Testis (tissue), 2 donors: ENCODE results near the gene DUSP22.

Experiments used
- POLR2A ChIP-seq: fragments of 450-650 bp; IDR thresholded peaks from one replicate; pipeline ENCODE4 v1.6.1; 2017; ENCODE audit warnings: antibody characterized with exemption, mild to moderate bottlenecking, moderate library complexity
- TF ChIP-seq, protein P1 (sequence below), 3 experiments: fragments of 450-650 bp in 2 of 3; fragments of 200-600 bp in 1 of 3; sonication (generic) in 1 of 3; IDR thresholded peaks; one replicate each; pipeline ENCODE4 v1.5.1; 2016 to 2019; ENCODE audit warnings: antibody characterized with exemption in 3 of 3, mild to moderate bottlenecking in 2 of 3, moderate library complexity in 1 of 3

DNA sequence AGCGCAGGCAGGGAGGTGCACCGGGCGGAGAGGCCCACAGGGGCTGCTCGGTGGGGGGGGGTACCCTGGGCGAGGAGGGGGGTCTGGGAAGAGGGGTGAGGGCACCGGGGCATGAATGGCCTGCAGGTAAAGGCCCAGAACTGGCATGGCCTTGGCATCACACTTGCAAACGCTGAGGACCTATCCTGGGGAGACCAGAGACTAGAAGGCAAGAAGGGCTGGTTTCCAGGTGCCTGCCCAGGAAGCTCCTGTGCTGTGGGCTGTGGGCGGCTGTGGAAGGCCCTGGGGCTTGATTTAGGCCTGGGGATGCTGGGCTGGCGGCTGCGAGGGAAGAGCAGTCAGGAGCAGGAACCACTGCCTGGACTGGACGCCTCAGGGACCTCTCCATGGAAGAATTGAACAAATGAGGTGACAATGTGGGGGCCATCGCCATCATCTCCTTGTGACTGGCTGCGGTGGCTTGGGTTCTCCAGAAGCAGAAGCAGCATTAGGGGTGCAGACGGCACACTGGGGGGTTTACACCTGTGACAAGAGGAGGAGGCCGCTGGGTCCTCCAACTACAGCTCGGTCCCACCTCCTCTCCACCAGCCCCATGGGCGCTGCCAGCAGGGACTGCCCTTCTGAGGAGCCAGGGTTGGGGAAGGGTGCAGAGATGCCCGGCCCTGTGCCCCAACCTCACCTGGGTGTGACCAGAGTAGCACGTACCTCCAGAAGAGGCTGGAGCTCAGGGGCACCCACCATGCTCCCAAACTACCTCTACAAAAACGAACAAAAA lies 67.2 kb downstream of the DUSP22 start:
- TF ChIP-seq, protein P1, sequence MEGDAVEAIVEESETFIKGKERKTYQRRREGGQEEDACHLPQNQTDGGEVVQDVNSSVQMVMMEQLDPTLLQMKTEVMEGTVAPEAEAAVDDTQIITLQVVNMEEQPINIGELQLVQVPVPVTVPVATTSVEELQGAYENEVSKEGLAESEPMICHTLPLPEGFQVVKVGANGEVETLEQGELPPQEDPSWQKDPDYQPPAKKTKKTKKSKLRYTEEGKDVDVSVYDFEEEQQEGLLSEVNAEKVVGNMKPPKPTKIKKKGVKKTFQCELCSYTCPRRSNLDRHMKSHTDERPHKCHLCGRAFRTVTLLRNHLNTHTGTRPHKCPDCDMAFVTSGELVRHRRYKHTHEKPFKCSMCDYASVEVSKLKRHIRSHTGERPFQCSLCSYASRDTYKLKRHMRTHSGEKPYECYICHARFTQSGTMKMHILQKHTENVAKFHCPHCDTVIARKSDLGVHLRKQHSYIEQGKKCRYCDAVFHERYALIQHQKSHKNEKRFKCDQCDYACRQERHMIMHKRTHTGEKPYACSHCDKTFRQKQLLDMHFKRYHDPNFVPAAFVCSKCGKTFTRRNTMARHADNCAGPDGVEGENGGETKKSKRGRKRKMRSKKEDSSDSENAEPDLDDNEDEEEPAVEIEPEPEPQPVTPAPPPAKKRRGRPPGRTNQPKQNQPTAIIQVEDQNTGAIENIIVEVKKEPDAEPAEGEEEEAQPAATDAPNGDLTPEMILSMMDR (IDR thresholded peaks at IDR 0.05) = no peak
- TF ChIP-seq POLR2A = no peak
